Kidney (tissue), 14 donors: Measurements from ENCODE around the gene UTS2R. TPM values are rescaled to one million over a fixed set of nuclear protein-coding genes. Genes with fewer than 3 reads are reported as not detected.

Source experiments
- DNase-seq, 5 donors: peaks; one replicate each; pipeline ENCODE4 v3.0.0-alpha.2; 2013 to 2020
- FAIRE-seq: peaks from 2 replicates; lab custom pipeline; 2012; peaks lifted over from hg19 to GRCh38; lab: Jason Lieb, UNC
- H3K27ac ChIP-seq, 2 donors: one replicate each; pipeline ENCODE4 v1.7.0; 2013; ENCODE audit warnings: low read depth in 2 of 2, low read length in 2 of 2, inconsistent platforms in 1 of 2
- H3K27me3 ChIP-seq: one replicate; pipeline ENCODE4 v1.7.1; 2013; ENCODE audit warnings: low read length, inconsistent platforms; ENCODE audit not compliant: control insufficient read depth, insufficient read depth
- H3K36me3 ChIP-seq, 3 donors: one replicate each; pipeline versions ENCODE4 v1.7.0 to v1.7.1; 2013; ENCODE audit warnings: low read length in 3 of 3, control low read depth in 1 of 3, inconsistent platforms in 1 of 3; ENCODE audit not compliant: insufficient read depth in 3 of 3, control insufficient read depth in 2 of 3
- H3K4me1 ChIP-seq, 3 donors: one replicate each; pipeline versions ENCODE4 v1.7.0 to v1.7.1; 2013; ENCODE audit warnings: low read length in 3 of 3, inconsistent platforms in 1 of 3, low read depth in 1 of 3; ENCODE audit not compliant: control insufficient read depth in 2 of 3, insufficient read depth in 2 of 3
- H3K4me3 ChIP-seq, 3 donors: one replicate each; pipeline versions ENCODE4 v1.7.0 to v1.8.1; 2013; ENCODE audit warnings: low read length in 3 of 3, control low read depth in 1 of 3, inconsistent platforms in 1 of 3
- H3K9ac ChIP-seq, 3 donors: one replicate each; pipeline versions ENCODE4 v1.7.0 to v1.7.1; 2013; ENCODE audit warnings: low read length in 3 of 3, control low read depth in 1 of 3, inconsistent platforms in 1 of 3
- H3K9me3 ChIP-seq, 3 donors: one replicate each; pipeline versions ENCODE4 v1.7.0 to v1.7.1; 2013; ENCODE audit warnings: low read length in 3 of 3, control low read depth in 1 of 3, inconsistent platforms in 1 of 3; ENCODE audit not compliant: control insufficient read depth in 2 of 3, insufficient read depth in 1 of 3
- intact Hi-C: fragments of 100-400 bp; cut with DNase I; formaldehyde crosslinking; loops from one replicate; pipeline ENCODE4 v1.11.1; 2022
- polyA plus RNA-seq: library from polyadenylated mRNA; stranded (reverse); fragments of 350-450 nt; fragmentation: Illumina TruSeq; extraction: RNeasy Lipid Tissue Mini Kit (QIAGEN cat#74804); gene quantifications from one replicate; pipeline ENCODE4 v1.2.3, GENCODE V29; 2014; ENCODE audit warnings: low read depth, low replicate concordance; ENCODE audit not compliant: insufficient read depth
- total RNA-seq: library from RNA; stranded (reverse); fragmentation: NEBNext Ultra II Directional; extraction: Animal tissue kit (Norgen Biotek cat#: 25700); gene quantifications from one replicate; pipeline ENCODE4 v1.2.1, GENCODE V29; 2021
- TF ChIP-seq, protein P1 (sequence below): IDR thresholded peaks from 3 replicates; pipeline ENCODE4 v1.5.1; 2012; ENCODE audit warnings: mild to moderate bottlenecking, moderate library complexity, borderline replicate concordance; ENCODE audit not compliant: insufficient read depth; ENCODE audit errors: extremely low read depth
- donor health status: control.
- donor health status: control.
- donor health status: control.
- donor health status: control.
- donor health status: control.
- donor health status: DM: yes; HTN: yes; CAD: no.
- donor health status: Normal renal cell carcinoma (clear cell type).

Gene UTS2R
- total and polyA plus RNA-seq, 2 donors from 2014 or later, result not detected

DNA sequence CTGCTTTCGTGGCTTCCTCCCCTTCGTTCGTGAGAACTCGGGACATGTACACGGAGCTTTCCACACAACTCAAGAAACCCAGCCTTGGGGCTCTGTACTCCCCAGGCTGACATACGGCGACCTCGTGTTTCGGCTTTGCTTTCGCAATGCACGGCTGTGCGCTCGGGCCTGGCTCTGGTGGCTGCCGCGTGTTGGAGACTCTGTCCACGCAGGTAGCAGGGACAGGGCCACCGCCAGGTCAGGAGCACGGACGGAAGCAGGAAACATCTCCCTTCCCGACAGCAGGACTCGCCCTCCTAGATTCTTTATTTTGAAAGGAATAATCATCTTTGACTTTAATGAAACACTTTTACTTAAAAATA, 17.3 kb downstream of the UTS2R start:
- H3K36me3 ChIP-seq, result no peaks in the 10 kb centered on the region
- TF ChIP-seq, protein P1, sequence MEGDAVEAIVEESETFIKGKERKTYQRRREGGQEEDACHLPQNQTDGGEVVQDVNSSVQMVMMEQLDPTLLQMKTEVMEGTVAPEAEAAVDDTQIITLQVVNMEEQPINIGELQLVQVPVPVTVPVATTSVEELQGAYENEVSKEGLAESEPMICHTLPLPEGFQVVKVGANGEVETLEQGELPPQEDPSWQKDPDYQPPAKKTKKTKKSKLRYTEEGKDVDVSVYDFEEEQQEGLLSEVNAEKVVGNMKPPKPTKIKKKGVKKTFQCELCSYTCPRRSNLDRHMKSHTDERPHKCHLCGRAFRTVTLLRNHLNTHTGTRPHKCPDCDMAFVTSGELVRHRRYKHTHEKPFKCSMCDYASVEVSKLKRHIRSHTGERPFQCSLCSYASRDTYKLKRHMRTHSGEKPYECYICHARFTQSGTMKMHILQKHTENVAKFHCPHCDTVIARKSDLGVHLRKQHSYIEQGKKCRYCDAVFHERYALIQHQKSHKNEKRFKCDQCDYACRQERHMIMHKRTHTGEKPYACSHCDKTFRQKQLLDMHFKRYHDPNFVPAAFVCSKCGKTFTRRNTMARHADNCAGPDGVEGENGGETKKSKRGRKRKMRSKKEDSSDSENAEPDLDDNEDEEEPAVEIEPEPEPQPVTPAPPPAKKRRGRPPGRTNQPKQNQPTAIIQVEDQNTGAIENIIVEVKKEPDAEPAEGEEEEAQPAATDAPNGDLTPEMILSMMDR, result no peak
- no peak for FAIRE-seq
- no peak overlapping the region for H3K4me3 ChIP-seq
- no peaks in the 10 kb centered on the region for H3K27me3 ChIP-seq
- H3K9me3 ChIP-seq, result no peaks in the 10 kb centered on the region
- intact Hi-C loops, result no loop called here
- peak in 1 of 5 donors; percentile 39 for DNase-seq
- H3K27ac ChIP-seq, result no peak overlapping the region
- peaks cover 0 to 9% (median 0%) of the 10 kb centered on the region in 3 donors for H3K4me1 ChIP-seq
- no peak overlapping the region for H3K9ac ChIP-seq

DNA sequence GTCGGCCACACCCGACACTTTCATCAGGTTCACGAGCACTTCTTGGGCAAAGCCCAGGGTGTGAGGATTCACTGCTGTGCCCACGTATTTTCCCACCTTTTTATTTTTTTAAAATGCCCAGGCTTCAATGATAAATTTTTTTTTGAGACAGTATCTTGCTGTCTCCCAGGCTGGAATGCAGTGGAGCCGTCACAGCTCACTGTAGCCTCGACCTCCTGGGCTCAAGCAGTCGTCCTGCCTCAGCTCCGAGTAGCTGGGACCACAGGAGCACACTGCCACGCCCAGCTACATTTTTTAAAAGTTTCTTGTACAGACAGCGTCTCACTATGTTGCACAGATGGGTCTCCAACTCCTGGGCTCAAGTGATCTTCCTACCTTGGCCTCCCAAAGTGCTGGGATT, 17.8 kb downstream of the UTS2R start:
- Histone ChIP-seq H3K27me3 (no peaks in the 10 kb centered on the region), H3K4me1 (peaks cover 0 to 9% (median 0%) of the 10 kb centered on the region in 3 donors), H3K9me3 (no peaks in the 10 kb centered on the region), H3K36me3 (no peaks in the 10 kb centered on the region), H3K9ac (no peak overlapping the region), H3K4me3 (no peak overlapping the region), H3K27ac (no peak overlapping the region)
- FAIRE-seq (no peak), DNase-seq (no peak)
- TF ChIP-seq, protein P1, result no peak
- intact Hi-C loops, result no loop called here

DNA sequence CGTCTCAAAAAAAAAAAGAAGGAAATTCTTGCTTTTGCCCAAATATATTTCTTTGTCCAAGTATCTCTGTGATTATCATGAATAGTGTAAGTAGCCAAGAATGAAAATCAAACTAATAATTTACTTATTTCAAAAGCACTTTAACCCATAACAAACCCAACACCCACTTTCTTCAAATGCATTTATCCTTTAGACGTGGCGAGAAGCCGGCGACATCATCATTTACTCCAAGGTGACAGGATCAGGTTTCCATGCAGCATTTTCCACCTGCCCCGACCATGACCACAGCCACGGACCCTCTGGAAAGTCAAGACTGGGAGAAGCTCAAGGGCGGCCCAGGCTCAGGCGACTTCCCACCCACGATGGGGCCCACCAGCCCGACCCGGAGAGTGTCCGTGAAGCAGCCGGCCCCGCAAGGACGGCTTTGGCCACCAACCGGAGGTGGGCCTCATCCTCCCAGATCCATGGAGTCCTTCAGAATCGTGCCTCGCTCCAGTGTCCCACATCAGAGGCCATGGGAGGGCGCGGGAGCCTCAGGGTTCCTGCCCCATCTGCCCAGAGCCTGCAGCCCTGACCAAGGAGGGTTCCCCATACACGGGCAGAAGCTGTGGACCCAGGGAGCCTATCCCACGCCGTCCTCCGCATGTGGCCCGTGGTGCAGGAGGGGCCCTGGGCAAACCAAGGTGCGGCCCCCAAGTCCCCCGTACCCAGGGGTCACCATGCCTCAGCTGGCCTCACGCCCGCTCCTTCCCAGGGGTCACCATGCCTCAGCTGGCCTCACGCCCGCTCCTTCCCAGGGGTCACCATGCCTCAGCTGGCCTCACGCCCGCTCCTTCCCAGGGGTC, 18.7 kb downstream of the UTS2R start:
- Histone ChIP-seq H3K9me3 (no peaks in the 10 kb centered on the region), H3K27ac (no peak overlapping the region), H3K4me3 (no peak overlapping the region), H3K9ac (no peak overlapping the region), H3K27me3 (no peaks in the 10 kb centered on the region), H3K4me1 (peaks cover 0 to 2% (median 0%) of the 10 kb centered on the region in 3 donors), H3K36me3 (no peaks in the 10 kb centered on the region)
- DNase-seq, result peak in 2 of 5 donors; percentile 8 to 67
- FAIRE-seq, result no peak
- intact Hi-C loops, result no loop called here
- TF ChIP-seq, protein P1, result no peak
